HFF-Myc (cell line): ENCODE measurements around the gene SMYD3.

ENCODE experiments used
- DNase-seq: peaks from one replicate; pipeline ENCODE4 v3.0.0-alpha.2; 2011; ENCODE audit warnings: low read depth; ENCODE audit errors: extremely low read depth
- H3K4me3 ChIP-seq: replicated peaks from 2 replicates; pipeline ENCODE4 v1.5.1; 2011; ENCODE audit warnings: low read depth, mild to moderate bottlenecking, control low read depth, low read length
- CTCF ChIP-seq: IDR thresholded peaks from 2 replicates; pipeline ENCODE4 v1.5.1; 2012; ENCODE audit warnings: mild to moderate bottlenecking, low read depth, low read length, control low read depth; ENCODE audit errors: missing control alignments

Gene SMYD3

DNA sequence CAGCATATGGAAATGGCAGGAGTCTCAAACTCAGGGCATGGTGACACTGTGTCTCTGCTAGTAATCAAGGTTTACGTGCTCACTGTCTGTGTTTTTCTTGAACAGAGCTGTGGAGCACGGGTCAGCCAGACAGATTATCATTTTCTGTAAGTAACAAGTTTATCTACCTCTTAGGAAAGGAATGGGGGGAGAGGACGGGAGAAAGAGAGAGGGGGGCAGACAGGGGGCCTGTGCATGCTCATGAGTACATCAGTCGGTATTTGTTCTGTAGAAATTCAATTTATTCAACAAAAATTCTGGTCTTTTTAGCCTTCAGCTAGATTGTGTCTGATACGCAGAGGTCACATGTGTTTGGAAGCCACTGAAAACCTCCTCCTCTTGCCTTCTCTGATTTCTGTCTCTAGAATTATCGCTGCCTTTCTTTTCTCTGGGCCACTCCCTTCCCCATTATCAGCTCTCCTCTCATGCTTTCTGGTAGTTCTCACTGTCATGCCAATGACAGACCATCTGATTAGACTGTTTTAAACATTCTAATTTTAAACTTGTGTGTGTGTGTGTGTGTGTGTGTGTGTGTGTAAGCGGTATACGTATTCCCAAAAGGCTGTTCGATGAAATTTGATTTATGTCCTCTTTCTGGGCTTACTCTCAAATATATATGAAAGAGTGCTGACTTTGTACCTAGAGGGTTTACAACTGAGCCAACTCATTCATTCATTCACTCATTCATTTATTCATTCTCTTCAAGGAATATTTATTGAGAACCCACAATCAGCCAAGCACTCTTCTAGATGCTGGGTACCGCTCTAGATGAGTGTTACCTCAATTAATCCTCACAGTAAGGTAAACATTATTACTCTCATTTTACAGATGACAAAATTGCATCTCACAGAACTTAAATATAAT is 715.4 kb downstream of the SMYD3 start:
- no peak for DNase-seq

GRCh38 chr1:245790441-245790840 is 716.6 kb downstream of the SMYD3 start:
- no peak for TF ChIP-seq CTCF
- no peak for DNase-seq
- H3K4me3 ChIP-seq, result no peak overlapping the region

More for the DNA sequence above, 715.4 kb downstream of the SMYD3 start:
- H3K4me3 ChIP-seq, result no peak overlapping the region
- no peak for TF ChIP-seq CTCF

GRCh38 chr1:245788886-245789285 is 718.2 kb downstream of the SMYD3 start:
- TF ChIP-seq CTCF, result no peak
- no peak for DNase-seq
- no peak overlapping the region for H3K4me3 ChIP-seq

DNA sequence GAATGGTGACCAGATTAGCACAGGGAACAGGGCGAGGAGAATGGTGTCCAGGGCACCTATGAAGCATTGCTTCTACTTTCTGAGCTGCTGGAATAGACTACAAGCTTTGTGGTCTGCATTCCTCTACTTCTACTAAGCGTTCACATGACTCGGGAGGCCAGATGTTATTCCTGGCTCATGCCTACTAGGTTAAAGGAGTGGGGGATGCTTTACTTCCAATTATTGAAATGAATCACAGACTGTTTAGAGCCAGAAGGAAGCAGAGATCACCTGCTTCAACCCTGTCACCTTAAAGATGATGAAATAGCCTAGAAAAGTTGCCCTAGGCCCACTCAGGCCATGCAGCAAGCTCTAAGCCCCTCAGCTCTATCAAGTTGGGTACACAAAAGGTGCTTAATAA is 718.8 kb downstream of the SMYD3 start:
- TF ChIP-seq CTCF, result no peak
- H3K4me3 ChIP-seq, result no peak overlapping the region
- DNase-seq, result peak; percentile 91

GRCh38 chr1:245786948-245787347 is 720.1 kb downstream of the SMYD3 start:
- no peak for DNase-seq
- no peak overlapping the region for H3K4me3 ChIP-seq
- TF ChIP-seq CTCF, result no peak

DNA sequence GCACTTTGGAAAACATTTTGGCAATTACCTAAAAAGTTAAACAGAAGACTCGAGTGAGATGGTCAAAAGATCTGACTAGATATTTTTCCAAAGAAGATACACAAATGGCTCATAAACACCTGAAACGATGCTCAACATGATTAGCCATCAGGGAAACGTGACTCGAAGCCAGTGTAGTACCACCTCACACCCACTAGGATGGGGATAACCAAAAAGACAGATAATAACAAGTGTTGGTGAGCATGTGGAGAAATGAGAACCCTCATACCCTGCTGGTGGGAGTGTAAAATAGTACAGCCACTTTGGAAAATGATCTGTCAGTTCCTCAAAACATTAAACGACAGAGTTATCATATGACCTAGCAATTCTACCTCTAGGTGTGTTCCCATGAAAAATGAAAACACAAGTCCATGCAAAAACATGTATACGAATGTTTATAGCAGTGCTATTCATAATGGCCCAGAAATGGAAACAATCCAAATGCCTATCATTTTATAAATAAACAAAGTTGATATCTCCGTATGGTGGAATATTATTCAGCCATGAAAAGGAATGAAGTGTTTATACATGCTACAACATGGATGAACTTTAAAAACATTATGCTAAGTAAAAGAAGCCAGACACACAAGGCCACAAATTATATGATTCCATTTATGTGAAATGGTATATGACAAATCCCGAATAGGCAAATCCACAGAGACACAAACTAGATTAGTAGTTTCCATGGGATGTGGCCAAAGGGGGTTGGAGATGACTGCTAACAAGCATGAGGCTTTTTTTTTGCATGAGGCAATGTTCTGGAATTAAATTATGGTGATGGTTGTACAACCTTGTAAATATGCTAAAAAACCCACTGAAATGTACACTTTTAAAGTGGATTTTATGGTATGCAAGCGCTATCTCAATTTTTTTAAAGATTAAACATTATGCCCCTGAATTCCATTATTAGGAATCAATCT is 727.0 kb downstream of the SMYD3 start:
- no peak for DNase-seq
- peak; percentile 4 for TF ChIP-seq CTCF
- H3K4me3 ChIP-seq, result no peak overlapping the region
